ENCODE results near the gene H3-3A.

- TF ChIP-seq CTCF (IDR thresholded peaks at IDR 0.05) = no peak
- TF ChIP-seq POLR2AphosphoS5 (IDR thresholded peaks at IDR 0.05) = no peak
- no peak for TF ChIP-seq POLR2A (IDR thresholded peaks at IDR 0.05)
Observed at GRCh38 chr1:226066415-226067078, 4.0 kb downstream of the H3-3A start.

Measured in transverse colon (tissue), 4 donors.